Measurements from ENCODE around the gene TIMM10. TPM values are rescaled to one million over a fixed set of nuclear protein-coding genes. Genes with fewer than 3 reads are reported as not detected.

Gene TIMM10
- total RNA-seq, 1 donor from 2014 or later: 86.9 TPM

DNA sequence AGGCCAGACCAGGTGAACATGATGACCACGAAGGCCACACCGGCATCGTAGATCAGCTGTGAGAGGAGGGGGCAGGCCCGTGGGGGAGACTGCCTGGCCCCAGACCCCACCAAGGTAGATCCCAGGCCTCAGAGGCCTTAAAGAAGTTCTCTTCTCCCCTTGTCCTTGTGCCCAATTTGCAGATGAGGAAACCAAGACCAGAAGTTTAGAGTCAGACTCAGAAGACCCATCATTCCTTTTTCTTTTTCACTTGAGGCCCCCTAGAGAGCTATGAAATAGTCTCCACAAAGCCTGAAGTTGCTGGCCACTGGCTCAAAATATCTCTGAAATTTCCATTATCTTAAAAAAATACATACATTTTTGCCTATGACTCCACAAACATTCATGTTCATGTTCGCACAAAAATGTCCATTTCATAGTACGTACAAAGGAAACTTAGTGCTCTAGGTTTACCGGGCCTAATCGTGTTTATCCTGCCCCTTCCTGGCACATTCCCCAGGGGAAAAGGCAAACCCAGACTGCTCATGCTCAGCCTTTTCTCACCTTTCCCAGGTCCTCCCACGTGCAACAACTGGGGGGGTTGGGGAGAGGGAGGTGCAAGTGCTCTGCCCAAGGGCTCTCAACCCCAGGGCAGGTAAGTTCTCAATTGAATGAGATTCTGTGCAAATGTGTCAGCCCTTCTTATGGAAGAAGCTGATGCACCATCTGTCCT is 34.3 kb downstream of the TIMM10 start:
- no peaks in the 10 kb centered on the region for H3K36me3 ChIP-seq (ENCODE audit: control insufficient read depth, insufficient read depth, low read length)
- DNase-seq (ENCODE audit: low read depth): no peak
- H3K4me3 ChIP-seq (ENCODE audit: low read depth, low read length): no peak overlapping the region
- FAIRE-seq: no peak
- no peaks in the 10 kb centered on the region for H3K27me3 ChIP-seq (ENCODE audit: control insufficient read depth, insufficient read depth, low read length)
- TF ChIP-seq, protein P1, sequence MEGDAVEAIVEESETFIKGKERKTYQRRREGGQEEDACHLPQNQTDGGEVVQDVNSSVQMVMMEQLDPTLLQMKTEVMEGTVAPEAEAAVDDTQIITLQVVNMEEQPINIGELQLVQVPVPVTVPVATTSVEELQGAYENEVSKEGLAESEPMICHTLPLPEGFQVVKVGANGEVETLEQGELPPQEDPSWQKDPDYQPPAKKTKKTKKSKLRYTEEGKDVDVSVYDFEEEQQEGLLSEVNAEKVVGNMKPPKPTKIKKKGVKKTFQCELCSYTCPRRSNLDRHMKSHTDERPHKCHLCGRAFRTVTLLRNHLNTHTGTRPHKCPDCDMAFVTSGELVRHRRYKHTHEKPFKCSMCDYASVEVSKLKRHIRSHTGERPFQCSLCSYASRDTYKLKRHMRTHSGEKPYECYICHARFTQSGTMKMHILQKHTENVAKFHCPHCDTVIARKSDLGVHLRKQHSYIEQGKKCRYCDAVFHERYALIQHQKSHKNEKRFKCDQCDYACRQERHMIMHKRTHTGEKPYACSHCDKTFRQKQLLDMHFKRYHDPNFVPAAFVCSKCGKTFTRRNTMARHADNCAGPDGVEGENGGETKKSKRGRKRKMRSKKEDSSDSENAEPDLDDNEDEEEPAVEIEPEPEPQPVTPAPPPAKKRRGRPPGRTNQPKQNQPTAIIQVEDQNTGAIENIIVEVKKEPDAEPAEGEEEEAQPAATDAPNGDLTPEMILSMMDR (IDR thresholded peaks at IDR 0.05; ENCODE audit: insufficient read depth, low read length, severe bottlenecking): no peak

DNA sequence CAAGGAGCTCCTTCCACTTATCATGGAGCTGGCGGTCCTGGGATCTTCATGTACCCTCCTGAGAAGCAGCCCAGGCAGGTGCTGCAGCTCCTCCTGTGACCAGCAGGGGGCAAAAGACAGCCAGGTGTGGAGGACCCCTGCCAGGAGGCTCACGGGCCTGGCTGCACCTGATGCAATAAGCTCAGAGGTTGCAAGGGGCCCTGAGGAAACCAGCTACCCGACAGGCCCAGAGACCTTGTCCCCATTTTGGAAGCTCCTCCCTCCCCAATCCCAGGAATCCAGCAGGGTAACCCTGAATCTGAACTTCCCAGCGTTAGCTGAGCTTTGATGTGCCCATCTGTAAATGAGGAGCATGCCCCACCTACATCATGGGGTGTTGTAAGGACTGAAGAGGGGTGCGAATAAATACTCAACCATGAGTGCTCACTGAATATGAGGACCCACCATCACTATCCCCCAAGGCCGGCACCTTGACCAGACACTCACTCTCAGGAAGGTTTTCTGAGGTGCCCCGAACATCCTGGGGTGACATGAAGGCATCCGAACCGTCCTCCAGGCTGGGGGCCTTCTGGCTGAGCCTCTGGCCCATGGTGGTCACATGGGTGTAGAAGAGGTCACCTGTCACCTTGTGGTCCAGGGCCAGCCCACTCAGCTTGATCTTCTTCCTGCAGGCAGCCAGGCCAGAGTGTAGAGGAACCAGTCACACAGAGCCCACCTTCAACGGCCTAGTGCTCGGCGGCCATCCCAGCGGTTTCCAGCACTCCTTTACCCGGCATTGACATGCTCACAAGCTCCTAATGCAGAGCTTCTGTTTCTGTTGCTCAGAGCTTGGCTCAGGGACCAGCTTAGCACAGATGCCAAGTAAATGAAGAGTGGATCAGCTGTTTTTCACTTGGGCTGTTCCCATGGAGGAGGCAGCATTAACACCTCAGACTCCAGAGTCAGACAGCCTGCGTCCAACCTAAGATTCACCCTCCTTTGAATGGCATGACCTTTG is 36.7 kb downstream of the TIMM10 start:
- no peak overlapping the region for H3K4me3 ChIP-seq (ENCODE audit: low read depth, low read length)
- TF ChIP-seq, protein P1 (IDR thresholded peaks at IDR 0.05; ENCODE audit: insufficient read depth, low read length, severe bottlenecking): peak; percentile 92
- DNase-seq (ENCODE audit: low read depth): peak; percentile 50
- H3K36me3 ChIP-seq (ENCODE audit: control insufficient read depth, insufficient read depth, low read length): no peaks in the 10 kb centered on the region
- no peak for FAIRE-seq
- peaks cover 2% of the 10 kb centered on the region for H3K27me3 ChIP-seq (ENCODE audit: control insufficient read depth, insufficient read depth, low read length)

DNA sequence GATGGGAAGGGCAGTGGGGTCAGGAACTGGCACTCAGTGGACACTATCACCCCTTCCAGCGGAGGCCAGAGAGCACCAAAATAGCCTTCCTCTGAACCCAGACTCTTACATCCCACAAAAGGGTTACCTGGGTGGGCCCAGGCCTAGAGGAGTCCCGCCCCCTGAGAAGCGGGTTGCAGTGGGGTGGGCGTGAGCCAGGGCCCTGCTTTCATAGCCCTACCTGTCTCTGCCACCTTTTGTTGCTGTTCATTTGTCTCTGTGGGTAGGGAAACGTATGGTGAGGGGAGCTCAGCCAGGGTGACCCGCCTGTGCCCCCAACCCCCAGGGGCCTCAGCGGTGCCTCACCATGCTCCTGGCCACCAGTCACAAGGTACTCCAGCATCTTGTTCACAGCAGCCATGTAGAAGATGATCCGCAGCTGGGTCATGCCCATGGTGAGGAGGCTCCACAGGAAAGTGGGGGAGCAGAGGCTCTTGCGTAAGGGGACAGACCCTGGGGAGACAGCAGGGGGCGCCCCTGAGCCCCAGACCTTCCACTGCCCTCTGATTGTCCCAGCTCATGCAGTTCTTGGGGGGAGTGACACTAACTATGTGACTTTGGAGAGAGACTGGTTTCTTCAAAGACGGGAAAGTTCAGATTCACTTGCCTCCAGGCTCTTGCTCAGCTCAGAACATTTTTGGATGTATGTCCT is 39.0 kb downstream of the TIMM10 start:
- TF ChIP-seq, protein P1 (IDR thresholded peaks at IDR 0.05; ENCODE audit: insufficient read depth, low read length, severe bottlenecking): peak; percentile 66
- H3K4me3 ChIP-seq (ENCODE audit: low read depth, low read length): no peak overlapping the region
- H3K36me3 ChIP-seq (ENCODE audit: control insufficient read depth, insufficient read depth, low read length): no peaks in the 10 kb centered on the region
- FAIRE-seq (no peak), DNase-seq (ENCODE audit: low read depth) (no peak)
- peaks cover 2% of the 10 kb centered on the region for H3K27me3 ChIP-seq (ENCODE audit: control insufficient read depth, insufficient read depth, low read length)

DNA sequence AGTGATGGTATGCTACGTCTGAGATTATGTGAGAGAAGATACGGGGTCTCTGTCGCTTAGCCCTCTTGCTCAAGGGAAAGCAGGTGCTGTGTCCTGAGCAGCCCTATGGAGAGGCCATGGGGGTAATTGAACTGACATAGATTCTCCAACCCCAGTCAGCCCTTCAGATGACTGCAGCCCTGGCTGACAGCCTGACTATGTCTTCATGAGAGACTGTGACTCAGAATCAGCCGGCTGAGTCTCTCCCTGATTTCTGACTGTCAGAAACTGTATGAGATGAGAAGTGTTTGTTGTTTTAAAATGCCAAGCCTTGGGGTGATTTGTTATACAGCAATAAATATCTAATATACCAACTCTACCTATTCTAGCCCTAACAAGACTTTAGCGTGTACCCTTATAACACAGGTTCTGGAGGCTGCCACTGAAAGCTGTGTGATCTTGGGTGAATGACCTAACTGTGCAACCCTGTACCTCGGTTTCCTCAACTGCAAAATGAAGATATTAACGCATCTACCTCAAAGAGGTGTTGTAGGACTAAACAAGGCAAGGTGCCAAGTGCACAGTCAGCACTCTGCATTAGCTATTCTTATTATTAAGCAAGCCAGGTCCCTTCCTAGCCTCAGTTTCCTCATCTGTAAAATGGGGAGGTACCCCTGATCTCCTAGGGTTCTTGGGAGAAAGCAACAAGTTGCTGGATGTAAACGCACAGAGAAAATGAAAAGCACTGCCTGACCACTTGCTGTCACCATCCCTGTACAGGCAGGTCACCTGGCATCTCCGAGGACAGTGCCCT is 39.9 kb downstream of the TIMM10 start:
- TF ChIP-seq, protein P1 (IDR thresholded peaks at IDR 0.05; ENCODE audit: insufficient read depth, low read length, severe bottlenecking): no peak
- Histone ChIP-seq H3K4me3 (ENCODE audit: low read depth, low read length) (no peak overlapping the region), H3K27me3 (ENCODE audit: control insufficient read depth, insufficient read depth, low read length) (peaks cover 2% of the 10 kb centered on the region), H3K36me3 (ENCODE audit: control insufficient read depth, insufficient read depth, low read length) (no peaks in the 10 kb centered on the region)
- FAIRE-seq (peak; percentile 81), DNase-seq (ENCODE audit: low read depth) (peak; percentile 41)
